Measurements from ENCODE around the gene UGT2B7.

Gene UGT2B7

GRCh38 chr4:69115851-69116213, 19.6 kb downstream of the UGT2B7 start:
- DNase-seq (ENCODE audit: low read depth, low spot score) = no peak
- ChIA-PET POLR2A (no interaction called here), CTCF (no interaction called here)
- H3K4me3 ChIP-seq (ENCODE audit: low read depth, low read length) = no peak overlapping the region
- no peak for TF ChIP-seq CTCF (IDR thresholded peaks at IDR 0.05; ENCODE audit: insufficient read depth, low read length, missing control alignments)

- DNase-seq (ENCODE audit: low read depth, low spot score) = no peak
- TF ChIP-seq CTCF (IDR thresholded peaks at IDR 0.05; ENCODE audit: insufficient read depth, low read length, missing control alignments) = no peak
- ChIA-PET CTCF (no interaction called here), POLR2A (no interaction called here)
- H3K4me3 ChIP-seq (ENCODE audit: low read depth, low read length) = no peak overlapping the region
Observed at GRCh38 chr4:69116645-69117321, 20.5 kb downstream of the UGT2B7 start.

- CTCF ChIA-PET = no interaction called here
- no peak overlapping the region for H3K4me3 ChIP-seq (ENCODE audit: low read depth, low read length)
- POLR2A ChIA-PET = no interaction called here
- no peak for DNase-seq (ENCODE audit: low read depth, low spot score)
- TF ChIP-seq CTCF (IDR thresholded peaks at IDR 0.05; ENCODE audit: insufficient read depth, low read length, missing control alignments) = no peak
Observed at GRCh38 chr4:69120870-69121269, 24.6 kb downstream of the UGT2B7 start.

GRCh38 chr4:69122476-69122875, 26.2 kb downstream of the UGT2B7 start:
- DNase-seq (ENCODE audit: low read depth, low spot score) = no peak
- no peak overlapping the region for H3K4me3 ChIP-seq (ENCODE audit: low read depth, low read length)
- ChIA-PET CTCF (interaction anchor here (0.8 kb wide), 1 partner anchor 34 kb away, joined by 3 read pairs; no protein-coding TSS in a partner anchor), POLR2A (no interaction called here)
- TF ChIP-seq CTCF (IDR thresholded peaks at IDR 0.05; ENCODE audit: insufficient read depth, low read length, missing control alignments) = no peak

GRCh38 chr4:69124941-69125340, 28.7 kb downstream of the UGT2B7 start:
- POLR2A ChIA-PET = no interaction called here
- CTCF ChIA-PET = no interaction called here
- no peak overlapping the region for H3K4me3 ChIP-seq (ENCODE audit: low read depth, low read length)
- DNase-seq (ENCODE audit: low read depth, low spot score) = no peak
- no peak for TF ChIP-seq CTCF (IDR thresholded peaks at IDR 0.05; ENCODE audit: insufficient read depth, low read length, missing control alignments)

GRCh38 chr4:69126024-69126423, 29.8 kb downstream of the UGT2B7 start:
- ChIA-PET POLR2A (no interaction called here), CTCF (no interaction called here)
- DNase-seq (ENCODE audit: low read depth, low spot score) = no peak
- no peak for TF ChIP-seq CTCF (IDR thresholded peaks at IDR 0.05; ENCODE audit: insufficient read depth, low read length, missing control alignments)
- H3K4me3 ChIP-seq (ENCODE audit: low read depth, low read length) = no peak overlapping the region
